Measurements from ENCODE around the gene LONP1. TPM values are rescaled to one million over a fixed set of nuclear protein-coding genes. Genes with fewer than 3 reads are reported as not detected.

LONP1 gene
- total RNA-seq, 1 donor from 2014 or later, result 116 TPM

DNA sequence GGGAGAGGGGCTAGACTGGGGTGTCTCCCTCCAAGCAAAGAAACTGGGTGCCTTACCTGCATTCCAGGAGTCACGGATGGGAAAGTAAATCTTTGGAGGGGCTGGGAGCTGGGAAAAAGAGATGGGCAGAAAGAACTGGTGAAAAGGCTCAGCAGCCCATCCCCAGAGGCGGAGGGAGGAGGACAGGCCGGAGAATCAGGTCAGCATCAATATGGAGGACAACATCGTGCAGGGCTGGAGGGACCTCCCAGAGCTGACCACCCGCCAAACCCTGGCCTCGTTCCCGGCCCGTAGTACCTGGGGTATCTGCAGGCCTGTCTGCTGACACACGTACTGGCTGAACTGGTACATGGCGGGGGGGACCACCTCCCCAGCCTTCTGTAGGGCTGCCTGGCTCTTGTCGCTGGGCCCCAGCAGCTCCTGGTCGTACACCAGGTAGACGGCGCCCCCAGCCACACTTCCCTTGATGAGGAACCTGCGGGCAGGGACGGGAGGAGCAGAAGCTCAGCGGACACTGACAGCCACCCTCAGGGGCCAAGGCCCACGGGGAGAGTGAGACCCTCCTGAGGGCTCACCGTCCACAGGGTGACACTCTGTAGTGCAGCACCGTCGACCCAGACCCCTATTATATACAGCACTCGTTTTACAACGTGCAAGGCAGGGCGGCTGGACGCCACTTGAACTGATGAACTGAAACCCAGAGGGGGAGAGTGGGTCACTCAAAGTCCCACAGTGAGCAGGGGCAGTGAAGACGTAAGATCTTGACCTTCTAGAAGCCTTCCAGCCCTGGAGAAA lies 40.5 kb downstream of the LONP1 start:
- DNase-seq (ENCODE audit: low read depth), result no peak

GRCh38 chr19:5678071-5678718 lies 41.8 kb downstream of the LONP1 start:
- no peak for DNase-seq (ENCODE audit: low read depth)

- no peak for DNase-seq (ENCODE audit: low read depth)
Observed at GRCh38 chr19:5677580-5677979, 42.4 kb downstream of the LONP1 start.

DNA sequence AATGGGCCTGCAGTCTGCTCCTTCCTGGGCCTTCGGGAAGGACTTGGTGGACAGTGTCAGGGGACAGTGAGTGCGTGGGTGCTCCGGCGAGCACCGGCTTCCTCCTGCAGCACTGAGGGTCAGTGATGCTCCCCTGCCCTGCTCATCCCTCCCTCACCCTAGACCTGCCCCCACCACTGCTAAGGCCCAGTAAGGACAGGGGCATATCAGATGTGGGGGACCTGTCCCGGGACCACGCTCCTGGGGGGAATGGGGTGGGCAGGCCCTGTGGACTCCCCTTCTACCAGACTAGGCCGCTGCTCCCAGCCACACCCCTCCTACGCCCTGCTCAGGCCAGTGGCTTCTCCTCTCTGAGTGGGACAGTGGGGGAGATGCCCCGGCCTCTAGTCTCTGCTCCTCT lies 42.8 kb downstream of the LONP1 start:
- no peak for DNase-seq (ENCODE audit: low read depth)

GRCh38 chr19:5676772-5677105 lies 43.2 kb downstream of the LONP1 start:
- no peak for DNase-seq (ENCODE audit: low read depth)

GRCh38 chr19:5676105-5676771 lies 43.7 kb downstream of the LONP1 start:
- DNase-seq (ENCODE audit: low read depth), result no peak

DNA sequence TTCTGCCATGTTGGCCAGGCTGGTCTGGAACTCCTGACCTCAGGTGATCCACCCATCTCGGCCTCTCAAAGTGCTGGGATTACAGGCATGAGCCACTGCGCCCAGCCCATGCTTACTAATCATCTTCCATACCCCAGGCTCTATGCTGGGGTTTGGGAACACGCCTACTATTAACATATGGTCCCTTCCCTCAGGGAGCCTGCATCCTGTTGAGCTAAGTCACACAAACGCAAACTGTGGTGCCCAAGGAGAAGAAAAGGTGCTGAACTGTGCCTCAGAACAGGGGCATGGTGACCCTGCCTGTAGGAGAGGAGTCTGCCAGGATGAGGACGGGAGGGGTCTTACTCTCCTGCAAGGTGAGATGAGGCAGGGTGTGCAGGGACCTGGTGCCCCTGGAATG lies 45.2 kb downstream of the LONP1 start:
- DNase-seq (ENCODE audit: low read depth), result no peak

- DNase-seq (ENCODE audit: low read depth), result no peak
Observed at GRCh38 chr19:5673752-5674151, 46.2 kb downstream of the LONP1 start.

DNA sequence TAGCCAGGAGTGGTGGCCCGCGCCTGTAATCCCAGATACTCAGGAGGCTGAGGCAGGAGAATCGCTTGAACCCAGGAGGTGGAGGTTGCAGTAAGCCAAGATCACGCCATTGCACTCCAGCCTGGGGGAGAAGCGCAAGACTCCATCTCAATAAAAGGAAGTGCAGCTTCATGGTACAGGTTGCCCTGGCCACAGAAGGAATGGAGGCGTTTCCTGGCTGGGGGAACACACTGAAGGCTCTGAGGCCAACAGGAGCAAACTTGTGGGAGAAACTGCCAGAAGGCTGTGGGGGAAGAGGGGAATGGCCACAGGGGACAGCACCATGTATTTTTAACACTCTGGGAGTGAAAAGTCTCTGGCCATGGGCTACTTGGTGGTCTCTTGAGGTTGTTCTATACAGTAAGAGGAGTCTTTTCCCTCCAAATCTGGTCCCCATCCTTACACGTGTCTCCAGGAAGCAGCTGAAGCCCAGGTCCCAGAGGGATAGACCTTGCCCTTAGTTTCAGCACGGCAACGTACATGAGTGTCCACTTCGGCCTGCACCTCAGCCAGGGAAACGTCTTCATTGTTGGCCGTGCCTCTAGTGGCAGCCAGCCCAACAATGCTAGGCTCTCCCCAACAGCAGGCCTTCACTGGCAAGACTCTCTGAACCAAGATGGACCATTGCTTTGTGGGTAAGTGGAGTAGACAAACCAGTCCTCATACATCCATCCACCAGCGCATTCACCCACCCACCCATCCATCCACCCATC lies 47.1 kb downstream of the LONP1 start:
- no peak for DNase-seq (ENCODE audit: low read depth)

DNA sequence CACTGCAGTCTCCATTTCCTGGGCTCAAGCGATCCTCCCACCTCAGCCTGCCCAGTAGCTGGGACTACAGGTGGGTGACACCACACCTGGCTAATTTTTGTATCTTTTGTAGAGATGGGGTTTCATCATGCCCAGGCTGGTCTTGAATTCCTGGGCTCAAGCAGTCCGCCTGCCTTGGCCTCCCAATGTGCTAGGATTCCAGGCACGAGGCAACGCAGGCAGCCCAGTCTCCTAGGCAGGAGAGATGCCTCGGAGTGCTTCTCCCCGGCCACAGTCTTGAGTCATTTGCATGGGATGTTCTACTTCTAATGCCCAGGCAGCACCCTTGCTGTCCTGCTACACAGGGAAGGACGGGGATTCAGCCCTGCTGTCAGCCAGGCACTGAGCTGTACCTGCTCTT lies 48.3 kb downstream of the LONP1 start:
- no peak for DNase-seq (ENCODE audit: low read depth)

DNA sequence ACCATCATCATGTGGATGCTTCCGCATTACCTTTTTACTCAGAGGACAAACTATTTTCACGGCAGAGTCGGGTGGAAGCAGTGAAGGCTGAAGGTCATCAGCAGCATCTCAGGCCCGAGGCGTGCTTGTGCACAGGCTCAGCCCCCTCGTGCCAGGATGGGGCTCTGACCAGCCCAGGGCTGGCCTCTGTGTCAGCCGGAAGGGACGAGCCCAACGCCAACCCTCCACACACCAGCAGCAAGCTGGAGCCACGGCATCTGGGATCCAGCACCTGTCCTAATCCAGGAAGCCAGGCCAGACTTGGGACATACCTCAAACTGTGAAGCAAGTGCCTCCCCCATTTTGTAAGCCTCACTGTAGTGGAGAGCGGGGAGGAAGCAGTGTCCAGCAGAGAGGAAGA lies 50.7 kb downstream of the LONP1 start:
- no peak for DNase-seq (ENCODE audit: low read depth)

GRCh38 chr19:5667751-5668271 lies 52.1 kb downstream of the LONP1 start:
- no peak for DNase-seq (ENCODE audit: low read depth)

- DNase-seq (ENCODE audit: low read depth), result no peak
Observed at GRCh38 chr19:5666921-5667610, 52.9 kb downstream of the LONP1 start.

GRCh38 chr19:5665781-5666513 lies 54.0 kb downstream of the LONP1 start:
- DNase-seq (ENCODE audit: low read depth), result peak; percentile 95

DNA sequence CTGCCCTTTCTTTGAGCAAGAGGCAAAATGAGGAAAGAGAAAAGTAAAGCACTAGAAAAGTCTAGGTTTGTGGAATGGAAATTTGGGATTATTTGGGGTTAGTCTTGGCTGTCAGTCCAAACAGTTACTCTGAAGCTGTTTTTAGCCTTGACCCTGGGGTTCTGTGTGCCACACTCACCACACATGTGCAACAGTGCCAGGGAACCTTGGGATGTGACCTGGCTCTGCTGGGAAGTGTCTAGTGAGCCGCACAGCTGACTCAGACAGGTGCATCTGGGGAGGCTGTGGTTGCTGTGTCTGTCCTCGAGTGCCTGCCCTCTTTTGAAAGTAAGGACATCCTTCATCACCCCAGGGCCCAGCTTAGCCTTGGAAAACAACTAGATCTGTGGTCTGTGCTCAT lies 55.4 kb downstream of the LONP1 start:
- no peak for DNase-seq (ENCODE audit: low read depth)

DNA sequence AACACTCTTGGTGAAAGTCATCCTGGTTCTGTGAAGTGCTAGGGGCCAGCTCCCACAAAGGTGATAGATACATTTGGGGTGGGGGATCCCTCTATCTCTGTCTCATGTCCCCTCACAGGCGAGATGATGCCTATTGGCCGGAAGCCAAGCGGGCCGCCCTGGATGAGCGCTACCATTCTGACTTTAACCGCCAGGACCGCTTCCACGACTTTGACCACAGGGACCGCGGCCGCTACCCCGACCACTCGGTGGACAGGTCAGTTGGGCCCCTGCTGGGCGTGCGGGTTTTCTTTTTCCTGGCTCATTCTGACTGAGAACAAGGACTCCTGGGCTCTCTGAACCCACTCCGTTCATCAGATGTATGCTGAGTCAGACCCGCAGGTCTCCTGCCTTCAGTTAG lies 56.0 kb downstream of the LONP1 start:
- no peak for DNase-seq (ENCODE audit: low read depth)

DNA sequence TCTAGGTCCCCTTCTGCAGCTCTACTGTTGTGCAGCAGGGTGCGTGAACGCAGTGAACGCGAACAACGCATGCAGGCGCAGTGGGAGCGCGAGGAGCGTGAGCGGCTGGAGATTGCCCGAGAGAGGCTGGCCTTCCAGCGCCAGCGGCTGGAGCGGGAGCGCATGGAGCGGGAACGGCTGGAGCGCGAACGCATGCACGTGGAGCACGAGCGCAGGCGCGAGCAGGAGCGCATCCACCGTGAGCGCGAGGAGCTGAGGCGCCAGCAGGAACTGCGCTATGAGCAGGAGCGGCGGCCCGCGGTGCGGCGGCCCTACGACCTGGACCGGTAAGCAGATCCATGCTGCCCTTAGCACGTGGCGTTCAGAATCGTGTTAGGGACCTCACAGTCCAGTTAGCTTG lies 58.5 kb downstream of the LONP1 start:
- DNase-seq (ENCODE audit: low read depth), result no peak

- DNase-seq (ENCODE audit: low read depth), result no peak
Observed at GRCh38 chr19:5655412-5655811, 64.5 kb downstream of the LONP1 start.

DNA sequence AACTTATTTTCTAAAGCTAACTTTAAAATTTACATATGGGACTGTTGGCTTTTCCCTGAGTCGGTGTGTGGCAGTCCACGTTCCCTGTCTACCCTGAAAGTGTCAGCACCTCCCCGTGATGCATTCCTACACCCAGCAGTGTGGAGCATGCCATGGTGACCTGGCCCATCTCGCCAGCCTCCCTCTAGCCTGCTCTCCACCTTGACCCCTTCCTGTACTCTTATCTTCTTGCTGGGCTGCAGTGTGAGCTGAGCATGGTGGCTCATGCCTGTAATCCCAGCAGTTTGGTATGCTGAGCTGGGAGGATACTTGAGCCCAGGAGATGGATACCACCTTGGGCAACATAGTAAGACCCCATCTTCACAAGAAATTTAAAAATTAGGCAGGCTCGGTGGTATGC lies 65.0 kb downstream of the LONP1 start:
- no peak for DNase-seq (ENCODE audit: low read depth)

DNA sequence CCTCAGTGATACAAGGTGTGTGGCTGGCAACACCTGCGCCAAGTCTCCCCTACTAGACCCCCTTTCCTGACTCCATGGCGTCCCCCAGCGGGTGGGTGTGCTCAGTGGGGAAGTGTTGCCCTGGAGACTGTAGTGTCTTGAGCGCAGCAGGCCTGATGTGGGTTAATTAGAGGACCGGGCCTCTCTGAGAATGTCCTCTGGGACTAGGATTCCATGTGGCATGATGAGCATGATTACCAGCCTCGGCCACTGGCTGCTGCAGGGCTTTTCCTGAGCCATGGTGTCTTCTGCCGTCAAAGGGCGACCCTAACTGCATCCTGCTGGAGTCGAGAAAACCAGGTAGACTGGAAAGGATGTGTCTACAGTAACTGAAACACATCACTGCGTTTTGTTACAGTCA lies 67.7 kb downstream of the LONP1 start:
- DNase-seq (ENCODE audit: low read depth), result no peak

GRCh38 chr19:5651361-5651760 lies 68.6 kb downstream of the LONP1 start:
- DNase-seq (ENCODE audit: low read depth), result no peak
